HG02938 (cell line): ENCODE measurements around the gene AKR7A2.

Experiments used
- ATAC-seq: cut with Tn5 transposase; IDR thresholded peaks from one replicate; pipeline ENCODE4 v1.9.1; 2021; ENCODE audit warnings: mild to moderate bottlenecking, moderate library complexity; ENCODE audit not compliant: unreplicated experiment

Gene AKR7A2

DNA sequence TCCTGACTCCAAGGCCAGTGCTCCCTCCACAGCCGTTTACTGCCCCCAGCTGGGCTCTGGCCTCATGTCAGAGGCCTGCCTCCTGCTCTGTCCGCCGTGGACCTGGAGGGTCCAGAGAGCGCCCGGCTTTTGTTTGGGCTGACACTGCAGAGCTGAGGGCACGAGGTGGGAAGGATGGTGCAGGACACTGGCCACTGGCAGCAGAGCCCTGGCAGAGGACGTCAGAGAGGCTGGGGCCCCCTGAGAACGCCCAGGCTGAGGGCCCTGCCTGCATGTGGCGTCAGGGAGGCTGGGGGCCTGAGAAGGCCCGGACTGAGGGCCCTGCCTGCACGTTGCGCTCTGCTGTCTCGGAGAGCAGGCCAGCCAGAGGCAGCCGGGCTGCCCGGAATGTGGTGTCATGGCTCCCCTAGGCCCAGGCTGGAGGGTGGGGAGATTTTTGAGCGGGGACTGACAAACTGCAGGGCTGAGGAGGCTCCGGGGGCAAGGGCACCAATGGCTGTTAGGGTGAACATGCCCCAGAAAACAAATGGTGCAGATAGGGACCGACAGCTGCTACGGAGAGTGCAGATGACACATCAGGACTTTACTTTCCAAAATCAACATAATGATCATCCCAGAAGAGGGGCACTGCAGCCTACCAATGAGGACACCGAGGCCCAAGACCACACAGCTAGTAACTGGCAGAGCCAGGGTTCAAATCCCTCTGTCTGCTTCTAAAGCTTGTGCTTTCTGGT is 31.8 kb upstream of the AKR7A2 start:
- no peak for ATAC-seq

DNA sequence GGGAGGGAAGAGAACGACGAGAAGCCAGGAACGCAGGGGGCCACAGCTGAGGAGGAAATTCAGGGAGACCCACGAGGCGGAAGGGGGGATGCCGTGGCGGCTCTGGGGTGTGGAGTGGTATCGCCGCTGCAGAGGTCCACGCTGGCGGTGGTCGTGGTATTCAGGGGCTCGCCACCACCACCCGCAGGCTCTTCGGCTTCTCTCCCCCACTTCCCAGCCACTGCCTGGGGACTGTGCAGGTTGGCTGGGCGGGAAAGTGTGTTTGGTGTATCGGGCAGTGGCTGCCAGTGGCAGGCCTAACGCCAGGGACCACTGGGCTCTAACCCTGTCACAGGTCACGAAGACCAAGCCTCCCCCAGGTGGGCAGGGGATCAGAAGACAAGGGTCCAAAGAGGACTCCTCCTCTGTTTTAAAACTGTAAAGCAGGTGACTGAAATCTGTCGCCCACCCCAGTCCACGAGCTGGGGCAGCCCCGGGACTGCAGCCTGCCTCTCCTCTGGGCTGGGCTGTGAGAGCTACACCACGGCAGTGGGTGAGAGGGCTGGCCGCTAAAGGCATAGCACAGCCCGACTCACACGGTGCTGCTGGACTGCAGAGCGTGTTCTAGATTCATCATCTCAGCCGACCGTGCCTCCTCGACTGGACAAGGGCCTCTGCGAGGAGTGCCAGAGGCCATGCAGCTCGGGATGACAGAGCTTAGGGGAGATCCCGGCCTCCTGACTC is 31.1 kb upstream of the AKR7A2 start:
- no peak for ATAC-seq

DNA sequence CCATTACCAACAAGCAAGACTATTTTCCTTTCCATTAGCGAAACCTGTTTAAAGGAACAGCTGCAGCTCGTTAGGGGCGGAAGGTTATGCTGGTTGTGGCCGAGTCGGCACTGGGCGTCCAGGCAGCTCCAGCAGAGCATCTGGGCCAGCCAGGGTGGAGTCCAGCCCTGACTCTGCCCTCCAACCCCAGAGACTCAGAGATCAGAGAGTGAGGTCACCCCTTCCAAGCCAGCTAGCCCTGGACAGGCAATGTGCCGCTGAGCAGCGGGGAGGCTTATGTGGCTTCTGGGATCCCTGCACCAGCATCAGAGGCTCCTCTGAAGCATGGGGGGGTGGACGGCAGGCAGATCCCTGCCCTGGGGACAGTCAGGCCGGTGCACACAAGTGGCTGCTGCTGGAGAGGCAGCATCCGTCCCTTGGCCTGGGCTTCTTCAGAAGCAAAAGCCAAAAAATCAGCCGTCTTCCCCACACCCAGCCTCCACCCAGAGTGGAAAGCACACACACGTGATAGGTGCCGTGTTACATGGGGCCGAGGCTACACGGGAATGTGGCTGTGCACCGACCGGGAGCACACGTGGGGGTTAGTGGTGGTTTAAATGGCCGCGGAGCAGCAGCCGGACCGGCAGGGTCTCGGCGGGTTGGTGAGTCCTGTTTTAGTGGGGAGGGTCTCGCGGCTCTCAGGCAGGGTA is 30.3 kb upstream of the AKR7A2 start:
- ATAC-seq, result no peak

DNA sequence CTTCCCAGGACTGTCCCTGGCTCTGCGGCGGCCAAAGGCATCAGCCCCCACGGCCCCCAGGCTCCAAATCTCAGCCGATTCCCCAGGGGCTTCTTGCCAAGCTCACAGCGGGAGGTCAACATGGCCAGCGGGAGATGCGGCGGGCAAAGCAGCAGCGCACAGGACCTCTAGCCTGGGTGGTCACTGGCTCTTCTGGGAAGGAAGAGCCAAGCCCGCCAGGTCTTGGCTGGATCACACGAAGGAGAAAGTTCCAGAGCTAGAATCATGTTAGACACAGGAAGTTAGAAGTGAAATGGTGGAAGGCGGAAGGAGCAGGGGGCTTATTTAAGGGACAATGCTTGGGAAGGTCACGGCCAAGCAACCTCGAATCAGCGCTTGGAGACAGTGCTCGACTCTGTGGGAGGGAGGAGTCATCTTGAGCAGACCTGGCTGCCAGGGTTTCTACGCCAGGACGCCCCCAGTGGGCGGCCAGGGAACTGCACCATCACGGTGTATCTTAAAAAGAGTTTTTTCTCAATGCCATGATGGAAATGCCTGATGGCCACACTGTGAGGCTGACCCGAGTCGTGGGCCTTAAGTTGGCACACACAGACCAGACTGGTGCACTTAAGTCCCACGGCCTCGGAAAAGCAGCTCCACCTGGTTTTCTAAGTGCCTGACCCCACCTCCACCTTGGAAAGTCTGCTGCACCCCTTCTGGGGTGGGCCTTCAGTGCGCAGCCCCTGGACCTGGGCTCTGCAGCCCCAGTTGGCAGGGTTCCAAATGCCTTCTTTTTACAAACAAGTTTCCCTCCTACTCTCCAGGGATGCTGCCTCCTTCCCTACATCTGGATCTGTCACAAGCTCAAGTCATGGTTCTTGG is 29.5 kb upstream of the AKR7A2 start:
- no peak for ATAC-seq

DNA sequence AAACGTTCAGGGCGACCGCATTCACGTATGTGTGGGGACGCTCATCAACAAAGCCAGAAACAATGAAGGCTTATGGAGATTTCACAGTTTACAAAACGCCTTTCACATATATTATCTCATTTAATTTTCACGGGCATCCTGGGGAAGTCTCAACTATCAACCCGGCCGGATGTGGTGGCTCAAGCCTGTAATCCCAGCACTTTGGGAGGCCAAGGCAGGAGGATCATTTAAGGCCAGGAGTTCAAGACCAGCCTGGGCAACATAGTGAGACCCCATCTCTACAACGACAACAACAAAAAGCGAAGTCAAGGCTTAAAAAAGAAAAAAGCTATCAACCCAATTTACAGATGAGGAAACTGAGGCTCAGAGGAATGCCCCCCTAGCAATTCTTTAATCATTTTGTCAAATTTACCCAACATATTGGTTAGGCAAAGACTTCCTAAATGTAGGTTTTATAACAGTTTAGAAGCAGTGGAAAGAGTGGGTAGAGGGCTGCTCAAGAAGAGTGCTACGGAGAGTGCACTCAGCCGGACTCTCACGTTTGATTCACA is 28.5 kb upstream of the AKR7A2 start:
- ATAC-seq, result no peak

DNA sequence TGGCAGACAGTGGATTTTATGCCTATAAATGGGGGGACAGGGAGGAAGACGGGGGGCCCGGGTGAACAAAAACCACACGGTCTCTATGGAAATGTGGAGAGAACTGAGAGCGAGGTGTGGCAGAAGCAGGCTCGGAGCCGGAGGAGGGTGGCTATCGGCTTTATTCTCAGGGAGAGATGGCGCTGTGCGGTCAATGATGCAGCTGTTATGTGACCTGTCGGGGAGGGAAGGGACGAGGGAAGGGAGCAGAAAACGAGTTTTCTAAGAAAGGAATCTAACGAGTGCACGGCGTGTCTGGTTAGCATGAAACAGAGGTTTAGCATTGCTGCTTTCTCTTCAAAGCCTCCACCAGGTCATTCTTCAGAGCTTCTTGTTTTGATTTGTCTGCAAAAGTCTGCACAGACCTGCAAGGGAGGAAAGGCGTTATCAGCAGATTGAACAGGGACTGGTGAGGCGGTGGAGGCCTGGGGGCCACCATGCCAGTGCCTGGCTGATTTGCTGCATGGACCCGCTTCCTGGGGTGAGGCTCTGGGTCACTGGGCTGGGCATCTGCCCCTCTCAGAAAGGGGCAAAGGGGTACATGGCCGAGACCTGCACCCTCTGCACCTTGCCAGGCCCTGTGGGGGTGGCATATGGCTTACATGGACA is 27.4 kb upstream of the AKR7A2 start:
- ATAC-seq, result no peak

DNA sequence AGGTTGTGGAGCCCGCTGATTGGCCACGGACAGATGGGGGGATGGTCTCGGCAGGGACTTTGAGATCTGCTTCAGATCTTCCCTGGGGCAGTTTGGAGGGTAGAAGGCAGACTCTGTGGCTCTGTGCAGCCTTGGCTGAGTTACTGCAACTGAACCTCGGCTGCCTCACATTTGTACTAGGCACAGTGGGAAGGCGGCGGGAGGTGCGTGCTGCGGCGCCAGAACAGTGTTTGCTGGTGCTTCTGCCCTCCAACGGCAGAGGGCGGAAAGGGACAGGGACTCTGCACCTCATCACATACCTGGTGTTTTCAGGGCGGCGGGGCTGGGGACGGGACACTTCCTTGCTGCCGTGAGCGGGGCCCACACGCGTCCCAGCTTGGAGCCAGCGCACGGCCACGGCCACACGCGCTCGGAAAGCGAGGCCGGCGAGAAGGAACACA is 26.4 kb upstream of the AKR7A2 start:
- ATAC-seq, result no peak

DNA sequence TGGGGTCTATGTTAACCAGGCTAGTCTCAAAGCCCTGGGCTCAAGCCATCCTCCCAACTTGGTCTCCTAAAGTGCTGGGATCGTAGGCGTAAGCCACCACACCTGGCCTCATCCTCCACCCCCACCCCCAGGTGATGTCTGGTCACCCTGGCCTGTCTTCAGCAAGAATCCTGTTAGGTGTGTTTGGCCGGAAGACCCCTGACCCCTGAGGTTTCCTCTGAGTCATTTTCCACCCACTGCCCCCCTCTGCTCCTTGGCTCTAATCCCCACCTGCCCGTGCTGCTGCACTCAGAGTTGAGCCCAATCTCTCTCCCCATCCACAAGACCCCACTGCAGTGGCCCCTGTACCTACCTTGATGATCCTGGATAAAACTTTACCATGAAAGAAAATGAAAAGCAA is 25.3 kb upstream of the AKR7A2 start:
- no peak for ATAC-seq

DNA sequence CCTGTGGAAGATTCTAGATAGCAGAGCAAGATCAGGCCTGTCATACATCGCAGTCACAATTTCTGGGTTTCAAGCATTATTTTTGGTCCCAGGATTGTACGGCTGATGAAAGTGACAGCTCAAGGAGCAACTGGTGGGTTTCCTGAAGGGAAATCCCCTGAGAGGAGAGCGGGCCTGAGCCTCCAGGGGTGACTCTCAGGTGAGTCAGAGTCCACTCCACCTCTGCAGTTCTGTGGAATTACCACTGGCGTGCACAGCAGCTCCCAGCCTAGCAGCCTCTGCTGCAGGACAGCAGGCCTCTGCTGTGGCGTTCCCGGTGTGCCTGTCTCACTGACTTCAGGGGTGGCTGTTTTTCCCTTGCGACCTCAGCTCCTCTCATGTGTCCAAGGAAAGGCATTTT is 24.6 kb upstream of the AKR7A2 start:
- ATAC-seq, result no peak

DNA sequence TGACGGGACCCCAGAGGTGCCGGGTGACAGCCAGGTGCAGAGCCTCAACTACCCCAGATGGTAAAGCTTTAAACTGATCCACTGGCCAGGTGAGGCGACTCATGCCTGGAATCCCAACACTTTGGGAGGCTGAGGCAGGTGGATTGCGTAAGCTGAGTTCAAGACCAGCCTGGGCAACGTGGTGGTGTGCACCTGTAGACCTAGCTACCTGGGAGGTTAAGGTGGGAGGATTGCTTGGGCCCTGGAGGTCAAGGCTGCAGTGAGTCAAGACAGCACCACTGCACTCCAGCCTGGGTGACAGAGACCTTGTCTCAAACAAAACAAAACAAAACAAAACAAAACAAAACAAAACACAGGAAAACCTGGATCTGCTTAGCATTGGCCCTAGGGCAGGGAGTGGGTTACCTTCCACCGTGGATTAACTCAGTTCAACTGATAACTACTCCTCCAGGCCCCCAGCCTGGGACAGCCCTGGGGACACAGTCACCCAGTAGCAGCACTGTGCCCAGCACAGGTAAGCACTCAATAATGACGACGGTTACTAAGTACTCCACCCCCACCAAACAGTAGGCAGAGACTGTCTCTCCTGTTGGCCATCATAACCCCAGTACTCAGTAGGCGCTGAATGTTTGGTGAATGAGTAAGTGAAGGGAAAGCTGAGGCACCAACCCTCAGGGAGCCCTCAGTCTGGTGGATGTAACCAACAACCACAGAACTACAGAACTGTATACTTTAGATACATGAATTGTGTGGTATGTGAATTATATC is 21.8 kb upstream of the AKR7A2 start:
- ATAC-seq, result no peak

DNA sequence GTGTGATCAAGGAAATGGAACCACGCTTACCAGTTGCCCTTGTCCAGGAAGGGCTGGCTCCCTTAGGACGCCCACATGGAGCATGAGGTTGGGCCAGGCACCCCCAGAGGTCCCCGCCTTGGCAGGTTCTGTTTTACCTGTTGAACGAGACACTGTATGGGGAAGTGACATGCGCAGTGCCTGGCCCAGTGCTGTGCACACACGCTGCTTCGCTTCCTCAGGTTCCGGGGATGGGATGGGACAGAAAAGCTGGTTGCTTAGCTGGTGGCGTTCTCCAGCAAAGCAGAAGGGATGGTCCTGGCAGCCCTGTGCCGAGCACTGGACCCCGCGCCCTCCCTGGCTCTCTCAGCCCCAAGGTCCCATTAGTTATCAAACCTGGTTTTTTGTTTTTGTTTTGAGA is 20.9 kb upstream of the AKR7A2 start:
- ATAC-seq, result no peak

DNA sequence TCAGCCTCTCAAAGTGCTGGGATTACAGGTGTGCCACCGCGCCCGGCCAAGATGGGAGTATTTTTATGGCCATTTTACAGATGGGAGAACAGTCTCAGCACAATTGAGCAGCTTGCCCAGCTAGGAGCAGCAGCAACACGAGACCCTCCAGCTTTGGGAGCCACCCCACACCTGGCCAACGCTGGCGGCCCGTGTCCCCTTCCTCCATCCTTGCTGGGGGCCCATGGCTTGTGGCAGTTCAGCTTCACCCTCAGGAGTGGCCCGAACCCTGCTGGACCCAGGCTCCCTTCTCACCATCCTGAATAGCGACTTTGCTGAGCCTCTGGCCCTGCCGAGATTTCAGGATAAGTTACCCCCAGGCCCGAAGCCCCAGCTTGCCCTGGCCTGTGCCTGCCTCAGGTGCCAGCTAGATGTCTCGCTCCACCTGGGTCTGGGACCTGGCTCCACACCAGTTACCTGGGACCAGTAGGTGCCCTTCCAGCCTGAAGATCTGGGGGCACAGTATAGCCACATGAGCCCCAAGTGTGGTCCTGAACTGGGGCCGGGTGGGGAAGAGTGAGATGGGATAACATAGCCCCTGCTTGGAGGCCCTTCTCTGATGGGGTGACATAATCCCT is 19.4 kb upstream of the AKR7A2 start:
- no peak for ATAC-seq

DNA sequence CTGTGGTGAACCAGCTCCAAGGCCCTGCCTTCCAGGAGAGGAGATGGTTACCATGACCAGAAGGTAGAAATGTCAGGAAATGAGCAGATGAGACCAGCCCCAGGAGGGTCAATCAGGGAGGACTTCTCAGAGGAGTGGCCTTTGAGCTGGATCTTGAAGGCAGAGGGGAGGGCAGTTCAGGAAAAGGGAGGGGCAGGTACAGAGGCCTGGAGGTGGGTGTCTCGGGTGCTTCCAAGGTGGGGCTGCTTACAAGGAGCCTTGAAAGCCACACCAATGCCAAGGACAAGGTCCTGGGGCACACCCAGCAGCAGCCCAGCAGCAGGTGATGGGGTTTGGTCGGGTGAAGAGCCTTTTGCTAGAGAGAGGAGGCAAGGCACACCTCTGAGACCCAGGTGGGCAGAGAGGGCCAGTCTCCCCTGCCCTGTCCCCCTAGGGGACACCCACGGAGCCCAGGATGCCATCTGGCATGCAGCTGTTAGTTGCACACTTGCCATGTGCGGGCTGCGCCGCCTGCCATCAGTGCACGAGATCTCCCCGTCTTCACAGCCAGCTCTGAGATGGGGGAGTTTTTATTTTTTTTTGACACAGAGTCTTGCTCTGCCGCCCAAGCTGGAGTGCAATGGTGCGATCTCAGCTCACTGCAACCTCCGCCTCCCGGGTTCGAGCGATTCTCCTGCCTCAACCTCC is 18.6 kb upstream of the AKR7A2 start:
- ATAC-seq, result no peak

DNA sequence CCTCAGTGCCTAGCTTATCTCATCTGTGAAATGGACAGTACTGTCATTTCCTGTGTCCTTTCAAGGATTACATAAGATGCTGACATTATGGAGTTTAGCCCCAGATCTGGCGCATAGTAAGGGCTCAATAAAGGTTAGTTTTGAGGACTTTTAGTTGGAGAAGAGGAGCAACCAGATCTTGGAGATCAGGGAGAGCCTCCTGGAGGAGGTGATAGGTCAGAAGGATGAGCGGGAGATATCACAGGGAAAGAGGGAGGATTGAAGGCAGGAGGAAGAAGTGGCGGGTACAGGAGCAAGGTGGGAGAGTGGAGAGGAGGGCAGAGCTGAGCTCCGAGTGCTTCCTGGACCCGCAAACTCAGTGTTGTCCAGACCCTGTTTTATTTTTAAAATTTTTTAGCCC is 17.7 kb upstream of the AKR7A2 start:
- ATAC-seq, result no peak

DNA sequence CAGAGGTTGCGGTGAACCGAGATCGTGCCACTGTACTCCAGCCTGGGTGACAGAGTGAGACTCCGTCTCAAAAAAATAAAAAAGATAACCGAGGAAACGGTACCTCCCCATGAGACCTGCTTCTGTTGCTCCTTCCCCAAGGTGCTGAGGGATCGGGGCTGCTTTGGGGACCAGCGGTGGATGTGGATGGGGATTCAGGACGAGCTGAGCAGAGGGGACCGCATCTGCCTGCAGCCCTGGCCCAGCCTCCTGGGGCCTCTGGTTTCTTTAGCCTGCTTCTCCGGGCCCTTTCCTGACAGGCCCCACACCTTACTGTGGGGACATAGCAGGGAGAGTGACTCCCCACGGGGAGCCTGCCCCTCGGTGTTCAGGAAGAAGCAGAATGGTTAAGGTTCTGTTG is 17.2 kb upstream of the AKR7A2 start:
- no peak for ATAC-seq

DNA sequence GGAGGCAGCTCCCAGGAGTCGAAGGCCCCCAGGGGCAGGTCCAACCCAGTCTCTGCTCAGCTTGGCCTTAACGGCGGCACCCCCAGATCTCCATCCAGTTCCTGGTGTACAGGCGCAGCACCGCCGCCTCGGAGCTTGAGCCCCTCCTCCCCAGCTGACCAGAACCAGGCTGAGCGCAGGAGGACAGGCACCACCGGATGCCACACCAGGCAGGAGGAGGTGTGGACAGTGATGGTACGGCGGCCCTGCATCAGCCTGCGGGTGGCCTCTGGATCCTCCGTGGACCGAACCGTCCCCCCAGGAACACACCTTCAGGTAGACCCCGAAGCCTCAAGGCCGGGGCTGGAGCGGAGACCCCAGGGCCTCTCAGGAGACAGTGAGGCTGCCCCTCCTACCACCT is 16.5 kb upstream of the AKR7A2 start:
- no peak for ATAC-seq

DNA sequence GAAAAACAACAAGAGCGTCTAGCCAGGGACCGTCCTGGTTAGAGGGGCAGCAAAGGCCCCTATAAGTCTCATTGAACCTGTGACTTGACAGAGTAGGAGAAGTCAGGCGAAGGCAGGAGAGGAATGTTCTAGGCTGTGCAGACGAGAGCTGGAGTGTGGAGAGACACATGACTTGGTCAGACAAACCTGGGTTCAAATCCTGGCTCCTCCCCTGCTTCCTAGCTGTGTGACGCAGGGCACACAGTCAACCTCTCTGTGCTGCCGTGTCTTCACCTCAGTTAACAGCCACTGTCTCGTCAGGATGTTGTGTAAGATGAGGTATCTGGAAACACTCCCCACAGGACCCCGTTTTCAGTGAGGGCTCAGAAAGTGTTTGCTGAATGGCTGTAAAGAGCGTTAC is 15.8 kb upstream of the AKR7A2 start:
- no peak for ATAC-seq

DNA sequence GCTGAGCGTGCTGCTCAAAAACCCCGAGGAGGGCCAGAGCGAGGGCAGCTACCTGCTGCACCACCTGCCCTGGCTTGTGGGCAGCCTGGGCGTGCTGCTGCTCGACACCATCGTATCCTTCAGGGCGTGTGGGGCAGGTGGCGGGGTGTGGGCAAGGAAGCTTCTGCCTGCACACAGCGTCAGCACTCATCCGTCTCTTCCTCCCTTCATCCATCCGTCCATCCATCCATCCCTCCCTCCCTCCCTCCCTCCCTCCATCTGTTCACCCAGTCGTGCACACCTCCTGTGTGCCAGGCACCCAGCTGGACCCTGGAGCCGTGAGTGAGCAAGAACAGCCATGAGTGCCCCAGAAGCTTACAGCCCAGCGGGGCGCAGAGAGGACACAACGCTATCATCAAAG is 15.4 kb upstream of the AKR7A2 start:
- ATAC-seq, result no peak

DNA sequence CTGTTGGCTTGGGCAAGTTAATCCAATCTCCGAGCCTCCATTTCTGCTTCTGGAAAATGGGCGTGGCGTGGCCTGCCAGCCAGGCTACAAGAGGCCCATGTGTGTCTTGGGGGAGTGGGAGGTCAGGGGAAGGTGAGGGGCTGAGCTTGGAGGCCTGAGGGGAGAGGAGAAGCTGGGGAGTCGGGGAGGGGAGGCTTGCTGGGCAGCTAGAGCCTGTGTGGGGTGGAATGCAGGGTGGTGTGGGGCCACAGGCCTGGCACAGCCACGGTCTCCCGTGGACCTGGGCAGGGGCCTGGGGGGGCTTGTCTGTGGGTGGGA is 14.8 kb upstream of the AKR7A2 start:
- ATAC-seq, result no peak
